HL-60 (cell line): ENCODE measurements around the gene SGCA.
A peak's percentile ranks its signal among the peaks of the same experiment; 100 is the strongest.

Experiments
- DNase-seq, 2 experiments: peaks; one replicate each; pipeline ENCODE4 v3.0.0-alpha.2; 2010 to 2020; ENCODE audit warnings: low read depth in 1 of 2, low spot score in 1 of 2
- H3K27ac ChIP-seq: fragments of 250-450 bp; sonication (Bioruptor Pico); replicated peaks from 2 replicates; pipeline ENCODE4 v1.5.1; 2020; ENCODE audit warnings: mild to moderate bottlenecking, moderate library complexity
- H3K27me3 ChIP-seq: fragments of 250-450 bp; sonication (Bioruptor Pico); 2 replicates; pipeline ENCODE4 v1.5.1; 2021; ENCODE audit warnings: mild to moderate bottlenecking, moderate library complexity; ENCODE audit not compliant: insufficient read depth, poor library complexity, severe bottlenecking
- H3K4me3 ChIP-seq: replicated peaks from 2 replicates; pipeline ENCODE4 v1.5.1; 2011; ENCODE audit warnings: mild to moderate bottlenecking, control low read depth, low read length; ENCODE audit not compliant: insufficient read depth
- CTCF ChIP-seq: IDR thresholded peaks from one replicate; pipeline ENCODE4 v1.5.1; 2011; ENCODE audit warnings: low read length, control low read depth, inconsistent platforms; ENCODE audit not compliant: insufficient read depth
- GABPA ChIP-seq: IDR thresholded peaks from 2 replicates; pipeline ENCODE4 v1.6.1; 2012; ENCODE audit warnings: low read depth
- POLR2AphosphoS5 ChIP-seq: IDR thresholded peaks from 2 replicates; pipeline ENCODE4 v1.6.1; 2012; ENCODE audit warnings: low read depth
- REST ChIP-seq: IDR thresholded peaks from 2 replicates; pipeline ENCODE4 v1.6.1; 2012; ENCODE audit warnings: low read depth; ENCODE audit not compliant: insufficient replicate concordance
- SPI1 ChIP-seq: IDR thresholded peaks from 2 replicates; pipeline ENCODE4 v1.6.1; 2012; ENCODE audit warnings: low read depth, mild to moderate bottlenecking, borderline replicate concordance

SGCA gene

GRCh38 chr17:50200457-50201275 lies 34.9 kb downstream of the SGCA start:
- Histone ChIP-seq H3K27ac (no peak overlapping the region), H3K27me3 (peaks cover 47% of the 10 kb centered on the region), H3K4me3 (peak overlapping the region; percentile 40)
- DNase-seq, result peak in 1 of 2 experiments; percentile 72
- TF ChIP-seq SPI1, result no peak
- peak; percentile 59 for TF ChIP-seq CTCF

GRCh38 chr17:50201276-50201854 lies 35.6 kb downstream of the SGCA start, which contains the start of gene COL1A1:
TSS of gene COL1A1 (minus strand) at chr17:50201631. CDS start at chr17:50201513, 118 bp downstream.
- TF ChIP-seq SPI1, result no peak
- TF ChIP-seq POLR2AphosphoS5, result no peak
- TF ChIP-seq REST, result no peak
- no peak for TF ChIP-seq GABPA
- TF ChIP-seq CTCF, result no peak
- H3K27me3 ChIP-seq, result peaks cover 50% of the 10 kb centered on the region
- H3K27ac ChIP-seq, result no peak within 1 kb of the TSS
- H3K4me3 ChIP-seq, result peak within 1 kb of the TSS; percentile 40
- DNase-seq, result no peak

GRCh38 chr17:50203086-50203485 lies 37.3 kb downstream of the SGCA start:
- Histone ChIP-seq H3K27ac (no peak overlapping the region), H3K4me3 (no peak overlapping the region), H3K27me3 (peaks cover 48% of the 10 kb centered on the region)
- no peak for DNase-seq
- TF ChIP-seq REST, result no peak
- no peak for TF ChIP-seq GABPA
- TF ChIP-seq SPI1, result no peak
- TF ChIP-seq CTCF, result no peak
- TF ChIP-seq POLR2AphosphoS5, result no peak
